ENCODE results near the gene ANKZF1.
A peak's percentile ranks its signal among the peaks of the same experiment; 100 is the strongest.

The ANKZF1 gene

DNA sequence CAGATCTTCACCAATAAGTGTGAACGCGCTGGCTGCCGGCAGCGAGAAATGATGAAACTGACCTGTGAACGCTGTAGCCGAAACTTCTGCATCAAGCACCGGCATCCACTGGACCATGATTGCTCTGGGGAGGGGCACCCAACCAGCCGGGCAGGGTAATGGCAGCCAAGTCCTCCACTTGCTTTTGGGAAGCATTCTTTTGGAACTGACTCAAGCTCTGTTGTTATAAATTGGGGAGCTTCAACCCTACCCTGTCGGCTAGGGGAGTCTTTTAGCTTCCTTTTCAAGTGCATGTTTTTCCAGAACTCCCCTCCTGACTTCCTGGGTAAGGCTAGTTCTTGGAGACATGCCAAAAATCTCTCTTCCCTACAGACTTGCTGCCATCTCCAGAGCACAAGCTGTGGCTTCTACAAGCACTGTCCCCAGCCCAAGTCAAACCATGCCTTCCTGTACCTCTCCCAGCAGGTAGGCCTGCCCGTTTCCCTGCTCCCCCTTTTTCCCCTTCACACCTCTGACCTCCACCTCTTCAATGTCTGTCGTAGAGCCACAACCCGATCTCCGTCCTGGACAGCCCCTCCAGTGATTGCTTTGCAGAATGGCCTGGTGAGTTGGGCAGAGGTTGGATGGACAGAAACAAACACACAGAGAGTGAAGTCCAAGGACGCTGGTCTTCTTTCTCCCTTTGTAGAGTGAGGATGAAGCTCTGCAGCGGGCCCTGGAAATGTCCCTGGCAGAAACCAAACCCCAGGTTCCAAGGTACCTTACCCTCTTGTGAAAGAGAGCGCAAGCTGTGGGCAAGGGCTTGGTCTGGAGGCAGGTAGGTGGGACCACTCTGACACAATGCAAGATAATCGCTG is 21.5 kb upstream of the ANKZF1 start:
- no peak for DNase-seq

DNA sequence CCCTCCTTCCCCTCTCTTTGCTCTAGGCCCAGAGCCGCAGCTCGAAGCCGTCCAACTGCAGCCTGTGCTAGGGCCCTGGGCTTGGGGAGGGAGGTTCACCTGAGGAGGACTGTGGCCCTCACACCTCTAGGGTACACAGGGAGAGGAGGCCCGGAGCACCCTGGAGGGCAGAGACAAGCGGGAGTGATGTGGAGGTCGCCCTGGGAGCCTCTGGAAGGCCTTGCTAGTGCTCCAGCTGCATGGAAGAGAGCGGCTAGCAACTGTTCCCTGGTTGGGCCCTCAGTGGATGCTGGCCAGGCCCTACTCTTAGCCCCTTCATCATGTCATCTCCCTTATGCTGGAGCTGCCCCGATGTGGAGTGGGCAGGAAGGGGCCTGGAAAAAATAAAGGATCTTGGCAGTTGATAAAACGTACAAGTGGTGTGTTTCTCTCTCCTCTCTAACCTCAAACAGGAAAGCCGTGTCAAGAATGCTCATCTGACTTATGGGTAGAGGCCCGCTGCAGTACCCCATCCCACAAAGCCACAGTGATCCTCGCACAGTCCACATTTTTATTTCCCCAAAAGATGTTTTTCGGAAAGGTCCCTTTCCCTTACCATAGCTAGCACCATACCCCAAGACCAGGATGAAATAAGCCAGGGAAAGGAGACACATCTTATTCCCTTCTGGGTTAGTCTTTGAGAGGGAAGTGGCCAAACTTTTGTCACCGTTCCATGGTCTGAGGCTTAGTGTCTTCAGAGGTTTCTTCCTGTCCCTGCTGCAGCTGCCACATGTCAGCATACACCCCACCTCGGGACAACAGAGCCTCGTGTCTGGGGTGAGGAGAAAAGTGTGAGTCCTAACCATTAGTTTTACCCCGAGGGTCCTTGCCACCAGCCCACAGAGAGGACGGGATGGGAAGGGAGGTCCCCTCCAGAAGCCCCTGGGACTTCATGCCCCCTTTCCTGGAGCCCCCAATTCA is 20.1 kb upstream of the ANKZF1 start:
- no peak for DNase-seq

DNA sequence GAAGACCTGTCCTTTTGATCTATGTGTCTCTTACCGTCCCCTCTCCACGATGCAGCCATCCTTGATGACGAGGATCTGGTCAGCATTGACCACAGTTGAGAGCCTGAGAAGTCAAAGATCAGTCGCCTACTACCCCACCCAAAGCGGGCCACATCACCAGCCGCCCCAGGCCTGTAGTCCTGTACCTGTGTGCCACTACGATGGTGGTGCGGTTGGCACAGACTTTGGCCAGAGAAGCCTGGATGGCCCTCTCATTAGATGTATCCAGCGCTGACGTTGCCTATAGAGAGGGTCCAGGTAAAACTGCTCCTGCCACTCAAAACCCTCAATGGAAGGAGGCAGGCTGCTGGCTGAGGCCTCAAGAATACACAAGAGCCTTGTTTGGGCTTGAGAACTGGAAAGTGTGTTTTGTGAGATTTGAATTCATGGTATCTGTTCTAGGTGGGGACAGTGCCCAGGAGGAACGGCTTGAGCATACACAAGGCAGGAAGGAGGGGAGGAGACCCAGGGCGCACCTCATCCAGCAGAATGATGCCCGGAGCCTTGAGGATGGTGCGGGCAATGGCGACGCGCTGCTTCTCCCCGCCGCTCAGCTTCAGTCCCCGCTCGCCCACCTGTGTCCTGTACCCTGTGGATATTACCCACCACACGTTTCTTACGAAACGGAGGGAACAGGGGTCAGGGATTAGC is 19.3 kb upstream of the ANKZF1 start:
- DNase-seq, result no peak

DNA sequence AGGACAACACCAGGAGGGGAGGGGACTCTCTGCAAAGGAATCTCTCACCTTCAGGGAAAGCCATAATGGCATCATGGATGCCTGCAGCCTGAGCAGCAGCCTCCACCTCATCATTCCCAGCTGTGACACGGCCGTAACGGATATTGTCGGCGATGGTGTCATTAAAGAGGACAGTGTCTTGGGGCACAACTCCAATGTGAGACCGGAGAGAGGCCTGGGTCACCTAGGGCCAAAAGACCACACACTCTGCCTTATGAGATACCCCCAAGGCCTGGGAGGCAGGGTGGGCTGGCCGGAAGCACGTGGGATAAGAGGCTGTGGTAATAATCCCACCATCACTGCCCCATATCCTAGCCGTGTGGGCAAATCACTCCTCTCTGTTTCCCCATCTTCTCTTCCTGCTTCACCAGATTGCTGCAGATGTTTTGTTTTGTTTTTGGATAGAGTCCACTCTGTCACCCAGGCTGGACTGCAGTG is 18.7 kb upstream of the ANKZF1 start:
- no peak for DNase-seq

DNA sequence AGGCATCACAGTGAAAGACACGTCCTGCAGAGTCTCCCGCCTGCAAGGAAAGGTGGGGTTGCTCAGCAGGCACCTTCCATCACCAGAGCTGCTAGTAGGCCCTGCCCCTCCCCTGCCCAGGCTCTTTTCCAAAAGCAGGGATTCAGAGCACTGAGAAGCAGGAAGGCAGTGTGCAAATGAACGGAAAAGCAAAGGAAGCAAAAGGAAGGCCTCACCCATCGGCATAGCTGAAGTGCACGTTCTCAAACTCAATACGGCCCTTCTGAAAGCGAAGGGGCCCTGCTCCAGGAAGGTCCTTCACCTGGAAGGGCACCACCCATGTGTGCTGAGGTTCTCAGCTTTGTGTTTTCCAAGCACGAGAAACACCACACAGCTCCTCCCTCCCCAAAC is 16.6 kb upstream of the ANKZF1 start:
- no peak for DNase-seq

DNA sequence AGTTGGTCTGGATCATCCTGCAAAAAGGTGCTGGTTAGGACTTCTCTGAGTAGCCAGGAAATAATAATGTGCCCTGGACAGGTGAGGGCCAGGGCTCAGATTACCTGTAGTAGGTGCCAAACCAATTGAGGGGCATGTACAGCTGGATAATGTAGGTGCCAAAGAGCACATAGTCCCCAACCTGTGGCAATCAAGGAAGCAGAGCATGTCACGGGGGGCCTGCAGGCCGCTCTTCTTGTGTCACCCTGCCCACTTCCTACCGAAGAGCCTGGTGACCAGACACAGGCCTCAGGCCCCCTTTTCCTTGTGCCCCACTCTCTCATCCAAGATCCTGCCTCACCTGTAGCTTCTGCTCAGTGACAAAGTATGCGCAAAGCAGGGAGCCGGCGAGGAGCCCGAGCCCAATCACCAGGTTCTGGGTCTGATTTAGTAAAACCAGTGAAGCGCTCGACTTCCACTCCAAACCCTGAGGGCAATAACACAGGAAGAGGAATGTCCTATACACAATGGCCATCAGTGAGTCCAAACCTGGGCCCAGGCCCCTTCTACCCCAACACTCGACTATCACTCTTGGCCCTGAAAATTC is 16.0 kb upstream of the ANKZF1 start:
- DNase-seq, result no peak

DNA sequence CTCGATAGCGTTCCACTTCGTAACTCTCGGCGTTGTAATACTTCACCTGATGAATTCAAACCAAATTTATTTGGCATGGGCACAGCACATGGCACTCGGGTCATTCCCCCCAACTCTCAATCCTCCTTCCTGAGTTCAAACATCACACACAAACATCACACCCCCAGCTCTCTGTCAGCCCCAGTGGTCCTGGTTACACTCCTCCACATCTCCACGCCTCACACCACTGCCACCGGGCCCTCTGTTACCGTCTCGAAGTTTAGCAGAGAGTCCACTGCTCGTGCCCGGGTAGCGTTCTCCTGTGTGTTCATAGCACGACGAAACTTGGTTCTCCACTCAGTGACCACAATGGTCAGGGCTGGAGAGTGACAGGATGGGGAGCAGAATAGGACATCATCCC is 15.5 kb upstream of the ANKZF1 start:
- DNase-seq, result no peak

DNA sequence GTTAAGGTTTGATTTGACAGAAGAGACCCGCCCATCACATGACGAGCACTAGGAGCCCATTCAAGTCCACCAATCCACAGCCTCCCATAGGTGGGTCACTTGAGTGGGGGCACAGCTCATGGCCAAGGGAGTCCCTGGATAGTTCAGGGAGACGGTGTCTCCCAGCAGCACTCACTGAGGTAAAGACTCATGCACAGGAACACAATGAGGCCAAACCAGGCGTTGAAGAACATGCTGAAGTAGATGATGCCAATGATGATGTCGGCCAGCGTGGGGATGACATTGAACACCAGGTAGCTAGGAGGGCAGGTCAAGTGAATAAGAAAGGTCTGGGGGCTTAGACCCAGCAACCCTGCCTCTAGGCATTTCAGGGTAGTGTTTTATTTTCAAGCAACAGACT is 14.8 kb upstream of the ANKZF1 start:
- DNase-seq, result no peak

DNA sequence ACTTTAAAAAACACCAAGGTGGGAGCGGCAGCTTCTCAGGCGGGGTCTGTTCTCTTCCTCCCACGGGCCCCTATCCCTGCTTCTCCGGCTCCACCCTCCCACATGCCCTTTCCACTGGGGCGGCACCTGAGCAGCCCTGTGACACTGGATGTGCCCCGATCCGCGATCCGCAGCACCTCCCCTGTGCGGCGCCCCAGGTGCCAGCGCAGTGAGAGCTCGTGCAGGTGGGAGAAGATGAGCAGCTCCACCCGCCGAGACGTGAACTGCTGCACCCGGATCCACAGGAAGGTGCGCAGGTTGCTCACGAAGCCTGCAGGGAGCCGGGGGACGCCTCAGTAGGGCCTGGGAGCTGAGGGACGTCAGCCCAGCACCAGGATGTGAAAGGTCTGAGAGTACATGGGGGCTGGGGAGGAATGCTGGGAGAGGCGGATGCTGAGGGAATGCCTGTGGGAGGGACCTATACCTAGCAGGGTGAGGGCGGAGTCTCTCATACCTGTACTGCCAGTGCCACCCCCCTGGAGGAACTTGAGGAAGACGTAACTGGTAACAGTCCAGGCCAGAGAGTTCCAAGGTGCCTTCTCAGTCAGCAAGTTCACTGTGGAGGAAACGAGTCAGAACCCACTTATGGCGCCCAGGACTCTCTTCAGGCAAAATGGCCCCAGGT is 13.6 kb upstream of the ANKZF1 start:
- DNase-seq, result no peak

DNA sequence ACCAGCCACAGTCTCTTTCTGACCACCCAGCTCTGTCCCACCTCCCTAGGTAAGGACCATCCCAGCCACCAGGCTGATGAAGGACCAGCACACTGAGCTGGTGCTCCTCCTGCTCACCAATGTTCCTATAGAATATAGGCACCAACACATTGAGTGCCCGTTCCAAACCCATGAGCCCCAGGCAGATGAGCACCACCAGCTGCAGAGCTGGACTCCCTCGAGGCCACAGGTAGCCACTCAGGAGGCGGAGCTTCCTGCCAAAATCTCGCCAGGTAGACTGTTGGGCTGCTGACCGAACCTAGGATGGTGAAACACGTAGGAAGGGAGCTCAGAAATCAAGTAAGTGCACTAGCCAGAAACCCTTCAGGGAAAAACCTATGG is 13.1 kb upstream of the ANKZF1 start:
- DNase-seq, result no peak

DNA sequence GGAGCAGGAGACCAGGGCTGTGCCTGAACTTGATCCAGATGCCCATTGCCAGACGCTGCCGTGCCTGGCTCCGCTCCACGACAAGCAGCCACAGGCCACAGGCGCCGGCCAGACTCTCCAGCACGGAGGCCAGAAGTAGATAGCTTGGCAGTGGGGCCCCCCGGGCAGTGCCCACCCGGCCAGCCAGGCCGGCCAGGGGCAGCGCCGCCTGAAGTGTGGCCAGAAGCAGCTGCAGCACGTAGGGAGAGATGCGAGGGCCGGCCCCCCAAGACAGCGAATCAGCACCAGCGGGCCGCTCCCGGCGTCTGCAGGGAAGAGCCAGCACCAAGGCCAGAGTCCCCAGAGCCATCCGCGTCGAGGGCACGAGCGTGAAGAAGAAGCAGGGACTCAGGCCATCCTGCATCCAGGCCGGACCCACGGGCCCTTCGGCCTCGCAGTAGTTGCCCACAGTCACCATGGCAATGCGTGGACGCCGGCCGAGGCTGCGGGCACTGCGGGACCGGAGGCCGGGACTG is 11.3 kb upstream of the ANKZF1 start:
- DNase-seq, result peak; percentile 18

DNA sequence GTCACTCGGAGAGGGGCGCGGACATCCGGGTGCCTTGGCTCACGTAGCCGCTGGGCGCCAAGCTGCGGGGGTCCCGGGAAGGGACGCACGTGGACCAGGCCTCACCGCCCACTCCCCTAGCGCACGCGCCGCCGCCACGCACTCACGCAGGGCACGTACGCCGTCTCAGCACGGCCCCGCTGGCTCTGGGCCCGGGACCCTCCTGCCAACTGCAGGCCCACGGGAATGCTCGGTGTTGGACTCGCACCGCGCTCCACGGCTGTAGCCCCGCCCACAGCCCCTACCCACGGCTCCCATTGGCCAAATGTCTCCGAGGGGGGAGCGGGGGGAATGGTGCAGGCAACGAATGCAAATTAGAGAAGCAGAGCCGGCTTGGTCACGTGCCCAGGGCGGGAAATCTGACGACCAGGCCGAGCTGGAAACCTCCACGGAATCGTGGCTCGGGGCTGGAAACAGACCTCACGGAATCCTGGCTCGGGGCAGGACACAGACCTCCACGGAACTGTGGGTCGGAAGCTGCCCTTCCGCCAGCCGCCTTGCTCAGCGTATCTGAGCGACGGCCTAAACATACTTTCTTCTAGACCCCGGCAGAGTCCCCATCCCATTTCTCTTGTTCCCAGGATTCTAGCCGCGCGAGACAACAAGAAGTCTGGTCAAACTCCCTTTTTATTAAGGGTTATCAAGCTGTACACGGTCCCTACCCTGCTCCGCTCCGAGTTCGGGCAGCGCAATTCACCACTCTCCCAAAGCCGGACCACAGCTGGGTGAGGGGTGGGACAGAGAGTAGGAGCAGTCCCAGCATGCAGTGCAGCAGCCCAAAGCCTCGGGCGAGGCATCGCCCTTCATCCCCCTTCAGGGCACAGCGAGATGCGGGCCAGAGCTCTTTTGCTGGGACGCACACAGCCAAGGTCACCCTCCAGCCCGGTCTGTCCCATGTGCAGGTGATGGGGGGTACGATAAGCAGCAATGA is 10.6 kb upstream of the ANKZF1 start, which contains the start of gene ABCB6:
TSS of gene ABCB6 (minus strand) at position 227 of the 970 bp plus-strand sequence. CDS start 285 bp downstream, outside the sequence.
- peak; percentile 84 for DNase-seq

DNA sequence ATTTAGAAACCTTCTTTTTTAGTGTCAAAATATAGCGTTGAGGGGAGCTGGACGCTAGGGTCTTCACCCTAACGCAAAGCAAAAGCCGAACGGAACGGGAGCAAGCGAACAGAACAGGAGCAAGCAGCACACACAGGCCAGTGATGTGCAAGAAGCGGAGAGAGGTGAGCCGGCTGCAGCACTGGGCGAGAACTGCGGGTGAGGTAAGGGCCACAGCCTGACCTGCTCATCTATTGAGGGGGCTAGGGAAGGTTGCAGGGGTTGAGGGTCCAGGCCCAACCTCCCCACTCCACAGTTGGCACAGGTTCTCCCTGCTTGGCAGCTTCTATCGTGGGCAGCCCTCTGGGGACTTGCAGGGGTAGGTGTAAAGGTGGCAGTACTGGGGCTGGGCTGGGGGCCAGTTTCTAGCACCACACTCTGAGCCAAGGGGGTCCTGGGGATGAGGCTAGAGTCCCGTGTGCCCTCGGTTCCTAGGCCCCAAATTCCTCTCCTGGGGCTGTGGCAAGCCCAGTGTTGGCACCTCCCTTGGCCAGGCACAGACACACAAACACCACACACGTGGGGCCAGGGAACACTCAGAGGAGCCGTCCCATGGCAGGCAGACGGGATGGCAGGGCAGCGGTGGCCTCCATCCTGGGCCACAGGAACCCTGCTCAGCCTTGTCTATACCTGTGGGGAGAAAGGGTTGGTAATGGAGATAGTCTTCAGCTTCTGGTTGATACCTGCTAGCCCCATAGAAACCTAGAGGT is 9.6 kb upstream of the ANKZF1 start:
- no peak for DNase-seq

DNA sequence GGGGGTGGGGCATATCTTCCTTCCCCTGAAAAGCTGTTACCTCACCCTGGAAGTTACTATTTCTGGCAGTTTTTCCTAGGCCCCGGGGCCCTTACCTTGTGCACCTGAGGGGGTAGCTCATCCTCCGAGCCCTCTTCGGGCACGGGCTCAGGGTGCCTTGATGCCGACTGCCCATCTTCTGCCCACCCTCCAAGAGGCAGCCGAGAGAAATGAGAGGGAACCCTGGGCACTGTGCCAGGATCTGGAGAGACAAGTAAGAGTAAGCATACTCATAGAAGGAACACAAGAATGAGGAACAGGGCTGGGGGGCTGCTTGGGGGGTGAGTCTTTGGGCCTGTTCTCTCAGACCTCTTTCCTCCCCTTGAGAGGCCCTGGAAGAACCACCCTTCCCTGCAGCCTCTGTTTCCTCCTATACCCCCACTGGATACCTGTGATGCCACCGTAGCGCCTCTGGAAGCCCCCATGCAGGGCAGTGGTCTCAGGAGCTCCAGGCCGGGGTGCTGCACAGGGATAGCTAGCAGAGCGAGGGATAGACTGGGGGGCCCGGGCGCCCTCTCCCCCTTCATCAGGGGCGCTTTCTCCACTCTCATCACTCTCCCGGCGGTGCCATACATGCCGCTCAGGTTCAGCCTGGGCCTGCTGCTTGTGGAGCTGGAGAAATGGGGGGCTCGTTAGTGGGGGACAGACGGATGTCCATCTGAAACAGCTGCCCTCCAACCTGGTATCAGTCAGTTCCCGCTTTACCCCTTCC is 8.8 kb upstream of the ANKZF1 start:
- DNase-seq, result no peak

DNA sequence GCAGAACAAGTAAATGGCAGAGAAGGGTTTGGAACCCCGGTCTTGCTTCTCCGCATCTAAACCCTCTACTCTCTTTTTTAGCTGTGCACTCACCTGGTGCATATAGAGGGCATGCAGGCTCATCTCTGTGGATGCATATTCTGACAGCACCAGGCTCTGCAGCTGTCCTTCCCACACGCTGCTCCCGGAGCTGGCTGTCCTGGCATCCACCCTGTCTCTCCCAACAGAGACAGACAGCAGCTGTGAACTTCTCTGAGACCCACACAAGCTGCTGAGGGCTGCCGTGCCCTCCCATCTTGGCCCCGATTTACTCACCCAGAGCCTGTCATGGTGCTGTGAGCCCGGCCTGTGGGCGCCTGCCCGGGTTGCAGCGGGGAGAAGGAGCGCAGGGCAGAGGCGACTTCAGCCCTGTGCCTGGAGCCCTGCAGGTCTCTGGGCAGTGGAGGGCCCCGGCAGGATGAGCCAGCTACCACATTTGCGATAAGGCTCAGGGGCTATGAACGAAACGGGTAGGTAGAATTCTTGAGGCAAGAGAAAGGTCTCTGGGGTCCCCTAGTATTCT is 7.6 kb upstream of the ANKZF1 start:
- DNase-seq, result no peak

DNA sequence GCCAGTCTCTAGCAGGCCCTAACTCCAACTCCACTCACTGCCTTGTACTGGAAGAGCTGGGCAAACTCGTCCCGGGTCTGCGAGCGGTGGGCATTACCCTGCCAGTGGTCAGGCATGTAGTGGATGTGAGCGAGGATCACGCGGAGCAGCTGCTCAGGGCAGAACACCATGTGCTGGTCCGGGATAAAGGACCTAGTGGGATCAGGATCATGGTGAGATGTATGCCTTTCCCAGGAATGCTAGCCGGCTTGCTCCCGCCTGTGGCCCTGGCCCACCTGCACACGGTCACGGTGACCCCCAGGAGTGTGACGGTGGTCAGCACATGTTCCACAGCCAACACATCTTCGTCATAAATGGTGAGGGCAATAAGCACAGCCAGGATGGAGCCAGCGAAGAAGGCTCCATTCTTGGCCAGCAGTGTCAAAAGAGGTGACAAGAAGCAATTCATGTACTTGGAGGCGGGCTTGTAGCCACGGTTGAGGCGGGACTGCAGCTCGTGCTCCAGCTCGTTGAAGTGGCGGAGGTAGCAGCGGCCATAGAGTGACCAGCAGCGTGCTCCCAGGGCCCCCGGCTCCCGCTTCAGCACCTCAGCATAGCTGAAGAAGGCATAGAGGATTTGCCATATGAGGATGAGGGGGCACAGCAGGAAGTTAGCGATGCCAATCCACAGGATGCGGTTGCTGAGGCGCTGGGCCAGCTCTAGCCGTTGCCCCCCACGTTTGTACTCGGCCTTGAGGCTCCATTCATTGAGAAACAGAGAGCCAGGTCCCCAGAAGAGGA is 5.6 kb upstream of the ANKZF1 start:
- no peak for DNase-seq

DNA sequence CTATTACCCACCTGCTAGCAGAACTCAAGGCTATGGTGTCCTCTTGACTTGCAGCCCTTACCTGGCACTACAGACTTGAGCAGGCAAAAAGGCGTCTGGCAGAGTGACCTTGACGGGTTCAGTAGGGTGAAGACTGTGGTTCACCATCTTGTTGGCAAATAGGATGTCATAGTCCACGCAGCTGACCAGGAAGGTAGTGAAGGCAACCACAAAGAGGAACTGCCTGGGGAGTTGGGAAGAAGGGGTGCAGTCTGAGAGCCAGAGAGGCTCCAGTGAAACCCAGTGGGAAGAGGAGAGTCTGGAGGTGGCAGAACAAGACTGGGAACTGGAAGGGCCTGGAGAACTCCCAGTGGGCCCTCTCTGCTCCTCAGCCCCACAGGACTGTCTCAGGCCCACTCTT is 4.3 kb upstream of the ANKZF1 start:
- DNase-seq, result no peak
